Measurements from ENCODE around the gene PARP12. TPM values are rescaled to one million over a fixed set of nuclear protein-coding genes. Genes with fewer than 3 reads are reported as not detected.

Gene PARP12
- total RNA-seq, 1 donor, result 14.0 TPM

GRCh38 chr7:140005754-140006503 lies 56.8 kb downstream of the PARP12 start:
- DNase-seq (ENCODE audit: low read depth), result peak; percentile 9

GRCh38 chr7:140005341-140005740 lies 57.4 kb downstream of the PARP12 start:
- H3K4me3 ChIP-seq (ENCODE audit: low read depth, low read length), result no peak overlapping the region
- no peak for TF ChIP-seq CTCF (IDR thresholded peaks at IDR 0.05; ENCODE audit: insufficient read depth, low read length)
- no peak for DNase-seq (ENCODE audit: low read depth)

More at GRCh38 chr7:140005754-140006503, 56.8 kb downstream of the PARP12 start:
- peak; percentile 38 for TF ChIP-seq CTCF (IDR thresholded peaks at IDR 0.05; ENCODE audit: insufficient read depth, low read length)
- H3K4me3 ChIP-seq (ENCODE audit: low read depth, low read length), result no peak overlapping the region

GRCh38 chr7:140004672-140005071 lies 58.1 kb downstream of the PARP12 start:
- no peak overlapping the region for H3K4me3 ChIP-seq (ENCODE audit: low read depth, low read length)
- DNase-seq (ENCODE audit: low read depth), result no peak
- TF ChIP-seq CTCF (IDR thresholded peaks at IDR 0.05; ENCODE audit: insufficient read depth, low read length), result no peak

GRCh38 chr7:140003913-140004382 lies 58.8 kb downstream of the PARP12 start:
- no peak overlapping the region for H3K4me3 ChIP-seq (ENCODE audit: low read depth, low read length)
- TF ChIP-seq CTCF (IDR thresholded peaks at IDR 0.05; ENCODE audit: insufficient read depth, low read length), result peak; percentile 63
- DNase-seq (ENCODE audit: low read depth), result peak; percentile 82

- H3K4me3 ChIP-seq (ENCODE audit: low read depth, low read length), result no peak overlapping the region
- no peak for TF ChIP-seq CTCF (IDR thresholded peaks at IDR 0.05; ENCODE audit: insufficient read depth, low read length)
- DNase-seq (ENCODE audit: low read depth), result no peak
Observed at GRCh38 chr7:140000666-140001268, 62.0 kb downstream of the PARP12 start.

DNA sequence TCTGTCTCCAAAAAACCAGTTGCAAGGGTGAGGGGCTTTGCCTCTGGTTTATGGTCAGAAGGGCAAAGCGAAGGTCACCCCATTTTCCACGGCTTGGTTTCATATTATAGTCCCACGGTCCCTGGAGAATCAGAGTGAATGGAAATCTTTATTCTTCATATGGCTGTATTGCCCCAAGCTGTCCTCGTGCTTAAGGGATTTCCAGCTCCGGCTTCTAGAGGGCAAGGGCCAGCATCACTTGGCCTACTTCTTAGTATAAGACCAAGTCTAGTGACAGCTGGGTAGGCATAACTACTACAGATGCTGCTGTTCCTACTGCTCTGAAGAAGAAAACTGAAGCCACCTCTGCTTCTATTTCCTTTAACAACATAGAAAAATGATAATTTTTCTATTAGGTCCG lies 63.2 kb downstream of the PARP12 start:
- TF ChIP-seq CTCF (IDR thresholded peaks at IDR 0.05; ENCODE audit: insufficient read depth, low read length), result no peak
- no peak for DNase-seq (ENCODE audit: low read depth)
- no peak overlapping the region for H3K4me3 ChIP-seq (ENCODE audit: low read depth, low read length)
